Measurements from ENCODE around the gene KRI1. TPM values are rescaled to one million over a fixed set of nuclear protein-coding genes. Genes with fewer than 3 reads are reported as not detected.

The KRI1 gene
- total and polyA plus RNA-seq, 2 experiments from 2014 or later: 23.8 to 43.2 TPM

GRCh38 chr19:10566408-10566657, 523 bp upstream of the KRI1 start:
- H3K4me3 ChIP-seq: peak overlapping the region; percentile 92
- ATAC-seq (no peak), DNase-seq (ENCODE audit: low spot score) (no peak)
- H3K36me3 ChIP-seq (ENCODE audit: insufficient read depth): no peaks in the 10 kb centered on the region
- no peak overlapping the region for H2AFZ ChIP-seq
- H4K20me1 ChIP-seq (replicated peaks; ENCODE audit: insufficient read depth): peaks cover 5% of the 10 kb centered on the region
- TF ChIP-seq CTCF (conservative IDR thresholded peaks at IDR 0.05; ENCODE audit: low read depth in 2 of 2) (no peak), ZNF331 (CRISPR knock-in tag; IDR thresholded peaks at IDR 0.05; ENCODE audit: low read depth) (no peak), EZH2phosphoT487 (IDR thresholded peaks at IDR 0.05; ENCODE audit: unreplicated experiment) (no peak), ZNF462 (CRISPR knock-in tag; IDR thresholded peaks at IDR 0.05) (no peak), JUNB (IDR thresholded peaks at IDR 0.05; ENCODE audit: unreplicated experiment) (no peak), REST (IDR thresholded peaks at IDR 0.05; ENCODE audit: unreplicated experiment) (no peak), ZNF114 (CRISPR knock-in tag; IDR thresholded peaks at IDR 0.05) (no peak), EZH2 (IDR thresholded peaks at IDR 0.05; ENCODE audit: low read depth, unreplicated experiment) (no peak), POLR2AphosphoS5 (IDR thresholded peaks at IDR 0.05; ENCODE audit: low read depth) (no peak), CREB1 (CRISPR knock-in tag; IDR thresholded peaks at IDR 0.05; ENCODE audit: low read depth) (no peak), STAT1 (IDR thresholded peaks at IDR 0.05; ENCODE audit: unreplicated experiment) (no peak), ETS1 (IDR thresholded peaks at IDR 0.05) (no peak), NANOG (IDR thresholded peaks at IDR 0.05; ENCODE audit: borderline replicate concordance) (no peak)
- peaks cover 12% of the 10 kb centered on the region for H3K79me2 ChIP-seq (replicated peaks; ENCODE audit: insufficient read depth)
- H3K4me1 Mint-ChIP-seq: peaks cover 31% of the 10 kb centered on the region
- H3K36me3 Mint-ChIP-seq (ENCODE audit: low read depth): peaks cover 33% of the 10 kb centered on the region
- no peaks in the 10 kb centered on the region for H3K27me3 ChIP-seq (ENCODE audit: insufficient read depth)
- peaks cover 30% of the 10 kb centered on the region for H3K27me3 Mint-ChIP-seq (ENCODE audit: insufficient read depth, low read depth, poor library complexity)
- H3K27ac ChIP-seq (ENCODE audit: low read depth): no peak overlapping the region
- H3K4me1 ChIP-seq (ENCODE audit: insufficient read depth): peaks cover 23% of the 10 kb centered on the region
- no peaks in the 10 kb centered on the region for H3K9me2 ChIP-seq (ENCODE audit: insufficient read depth)
- peak overlapping the region; percentile 78 for H3K4me2 ChIP-seq
- H3F3A ChIP-seq (replicated peaks; ENCODE audit: low read depth): peaks cover 29% of the 10 kb centered on the region
- no peak overlapping the region for H3K27ac Mint-ChIP-seq
- peaks cover 2% of the 10 kb centered on the region; the same call in 2 of the 3 replicates for H3K9me3 Mint-ChIP-seq
- H3K4me3 Mint-ChIP-seq: peak overlapping the region; percentile 94

All from GM23338 (cell line).